ENCODE measurements around the gene LIPI. TPM values are rescaled to one million over a fixed set of nuclear protein-coding genes. Genes with fewer than 3 reads are reported as not detected.

Gene LIPI
- total RNA-seq, 1 experiment from 2014 or later: not detected

DNA sequence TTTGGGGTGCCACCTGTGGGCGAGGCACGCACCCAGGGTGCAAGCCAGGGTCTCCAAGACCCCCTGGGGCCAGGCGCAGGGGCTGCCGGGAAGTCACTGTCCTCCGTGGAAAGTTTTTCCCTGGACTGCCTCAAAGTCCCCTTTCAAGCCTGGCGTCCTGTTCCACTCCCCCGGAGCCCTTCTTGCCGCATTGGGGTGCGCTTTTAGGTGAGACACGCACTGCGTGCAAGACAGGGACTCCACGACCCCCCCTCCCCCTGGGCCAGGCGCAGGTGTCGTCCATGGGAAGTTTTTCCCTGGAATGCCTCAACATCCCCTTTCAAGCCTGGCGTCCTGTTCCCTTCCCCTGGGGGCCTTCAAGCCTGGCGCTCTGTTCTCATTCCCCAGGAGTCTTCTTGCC is 137.1 kb downstream of the LIPI start:
- Mint-ChIP-seq H3K9me3 (ENCODE audit: low read depth, unreplicated experiment) (peaks cover 12% of the 10 kb centered on the region), H3K4me1 (ENCODE audit: low read depth, unreplicated experiment) (no peaks in the 10 kb centered on the region), H3K27ac (ENCODE audit: unreplicated experiment) (no peak overlapping the region), H3K27me3 (ENCODE audit: unreplicated experiment) (no peaks in the 10 kb centered on the region), H3K36me3 (ENCODE audit: insufficient read depth, unreplicated experiment) (peaks cover 4% of the 10 kb centered on the region), H3K4me3 (ENCODE audit: low read depth, unreplicated experiment) (no peak overlapping the region)
- intact Hi-C loops (cut with micrococcal nuclease; ENCODE audit: unreplicated experiment): no loop called here
- CTCF ChIA-PET: no interaction called here
- DNase-seq: no peak
- no TSS peak for BruUV-seq (replicated peaks)
- TF ChIP-seq, protein P1, sequence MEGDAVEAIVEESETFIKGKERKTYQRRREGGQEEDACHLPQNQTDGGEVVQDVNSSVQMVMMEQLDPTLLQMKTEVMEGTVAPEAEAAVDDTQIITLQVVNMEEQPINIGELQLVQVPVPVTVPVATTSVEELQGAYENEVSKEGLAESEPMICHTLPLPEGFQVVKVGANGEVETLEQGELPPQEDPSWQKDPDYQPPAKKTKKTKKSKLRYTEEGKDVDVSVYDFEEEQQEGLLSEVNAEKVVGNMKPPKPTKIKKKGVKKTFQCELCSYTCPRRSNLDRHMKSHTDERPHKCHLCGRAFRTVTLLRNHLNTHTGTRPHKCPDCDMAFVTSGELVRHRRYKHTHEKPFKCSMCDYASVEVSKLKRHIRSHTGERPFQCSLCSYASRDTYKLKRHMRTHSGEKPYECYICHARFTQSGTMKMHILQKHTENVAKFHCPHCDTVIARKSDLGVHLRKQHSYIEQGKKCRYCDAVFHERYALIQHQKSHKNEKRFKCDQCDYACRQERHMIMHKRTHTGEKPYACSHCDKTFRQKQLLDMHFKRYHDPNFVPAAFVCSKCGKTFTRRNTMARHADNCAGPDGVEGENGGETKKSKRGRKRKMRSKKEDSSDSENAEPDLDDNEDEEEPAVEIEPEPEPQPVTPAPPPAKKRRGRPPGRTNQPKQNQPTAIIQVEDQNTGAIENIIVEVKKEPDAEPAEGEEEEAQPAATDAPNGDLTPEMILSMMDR (IDR thresholded peaks at IDR 0.05; ENCODE audit: unreplicated experiment): no peak

DNA sequence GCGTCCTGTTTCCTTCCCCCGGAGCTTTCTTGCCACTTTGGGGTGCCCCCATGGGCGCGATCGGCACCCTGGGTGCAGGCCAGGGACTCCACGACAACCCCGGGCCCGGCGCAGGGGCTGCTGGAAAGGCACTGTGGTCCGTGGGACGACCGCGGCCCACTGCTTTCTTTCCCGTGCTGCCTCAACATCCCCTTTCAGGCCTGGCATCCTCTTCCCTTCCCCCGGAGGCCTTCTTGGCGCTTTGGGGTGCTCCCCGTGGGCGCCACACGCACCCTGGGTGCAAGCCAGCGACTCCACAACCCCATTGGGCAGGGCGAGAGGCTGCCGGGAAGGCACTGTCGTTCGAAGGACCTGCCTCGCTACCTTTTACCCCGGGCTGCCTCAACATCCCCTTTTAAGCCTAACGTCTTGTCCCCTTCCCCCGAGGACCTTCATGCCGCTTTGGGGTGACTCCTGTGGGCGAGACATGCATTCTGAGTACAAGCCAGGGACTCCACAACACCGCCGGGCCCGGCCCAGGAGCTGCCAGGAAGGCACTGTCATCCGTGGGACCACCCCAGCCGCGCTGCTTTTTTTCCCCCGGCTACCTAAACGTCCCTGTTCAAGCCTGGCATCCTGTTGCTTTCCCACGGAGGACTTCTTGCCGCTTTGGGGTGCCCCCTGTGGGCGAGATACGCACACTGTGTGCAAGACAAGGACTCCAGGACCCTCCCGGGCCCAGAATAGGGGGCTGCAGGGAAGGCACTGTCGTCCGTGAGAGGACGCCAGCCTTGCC is 137.8 kb downstream of the LIPI start:
- H3K27ac Mint-ChIP-seq (ENCODE audit: unreplicated experiment): no peak overlapping the region
- CTCF ChIA-PET: no interaction called here
- no peaks in the 10 kb centered on the region for H3K4me1 Mint-ChIP-seq (ENCODE audit: low read depth, unreplicated experiment)
- peaks cover 12% of the 10 kb centered on the region for H3K9me3 Mint-ChIP-seq (ENCODE audit: low read depth, unreplicated experiment)
- peaks cover 4% of the 10 kb centered on the region for H3K36me3 Mint-ChIP-seq (ENCODE audit: insufficient read depth, unreplicated experiment)
- H3K27me3 Mint-ChIP-seq (ENCODE audit: unreplicated experiment): no peaks in the 10 kb centered on the region
- DNase-seq: no peak
- TF ChIP-seq, protein P1 (IDR thresholded peaks at IDR 0.05; ENCODE audit: unreplicated experiment): no peak
- no peak overlapping the region for H3K4me3 Mint-ChIP-seq (ENCODE audit: low read depth, unreplicated experiment)
- intact Hi-C loops (cut with micrococcal nuclease; ENCODE audit: unreplicated experiment): no loop called here
- BruUV-seq (replicated peaks): no TSS peak

DNA sequence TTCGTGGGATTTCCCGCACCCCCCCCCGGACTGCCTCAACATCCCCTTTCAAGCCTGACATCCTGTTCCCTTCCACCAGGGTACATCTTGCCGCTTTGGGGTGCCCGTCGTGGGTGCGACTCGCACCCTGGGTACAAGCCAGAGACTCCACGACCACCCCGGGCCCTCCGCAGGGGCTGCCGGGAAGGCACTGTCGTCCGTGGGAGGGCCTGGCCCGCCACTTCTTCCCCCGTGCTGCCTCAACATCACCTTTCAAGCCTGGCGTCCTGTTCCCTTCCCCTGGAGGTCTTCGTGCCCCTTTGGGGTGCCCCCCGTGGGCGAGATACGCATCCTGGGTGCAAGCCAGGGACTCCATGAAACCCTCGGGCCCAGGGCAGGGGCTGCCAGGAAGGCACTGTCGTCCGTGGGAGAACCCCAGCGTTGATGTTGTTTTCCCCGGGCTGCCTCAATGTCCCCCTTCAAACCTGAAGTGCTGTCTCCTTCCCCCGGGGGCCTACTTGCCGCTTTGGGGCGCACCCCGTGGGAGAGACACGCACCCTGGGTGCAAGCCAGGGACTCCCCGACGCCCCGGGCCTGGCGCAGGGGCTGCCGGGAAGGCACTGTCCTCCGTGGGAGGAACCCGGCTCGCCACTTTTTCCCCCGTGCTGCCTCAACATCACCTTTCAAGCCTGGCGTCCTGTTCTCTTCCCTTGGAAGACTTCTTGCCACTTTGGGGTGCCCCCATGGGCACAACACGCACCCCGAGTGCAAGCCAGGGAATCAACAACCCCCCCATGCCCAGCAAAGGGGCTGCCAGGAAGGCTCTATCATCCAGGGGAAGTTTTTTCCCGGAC is 138.6 kb downstream of the LIPI start:
- Mint-ChIP-seq H3K4me3 (ENCODE audit: low read depth, unreplicated experiment) (no peak overlapping the region), H3K27me3 (ENCODE audit: unreplicated experiment) (no peaks in the 10 kb centered on the region), H3K36me3 (ENCODE audit: insufficient read depth, unreplicated experiment) (peaks cover 4% of the 10 kb centered on the region), H3K9me3 (ENCODE audit: low read depth, unreplicated experiment) (peaks cover 9% of the 10 kb centered on the region), H3K4me1 (ENCODE audit: low read depth, unreplicated experiment) (no peaks in the 10 kb centered on the region), H3K27ac (ENCODE audit: unreplicated experiment) (no peak overlapping the region)
- CTCF ChIA-PET: no interaction called here
- intact Hi-C loops (cut with micrococcal nuclease; ENCODE audit: unreplicated experiment): no loop called here
- TF ChIP-seq, protein P1 (IDR thresholded peaks at IDR 0.05; ENCODE audit: unreplicated experiment): no peak
- no TSS peak for BruUV-seq (replicated peaks)
- DNase-seq: no peak

DNA sequence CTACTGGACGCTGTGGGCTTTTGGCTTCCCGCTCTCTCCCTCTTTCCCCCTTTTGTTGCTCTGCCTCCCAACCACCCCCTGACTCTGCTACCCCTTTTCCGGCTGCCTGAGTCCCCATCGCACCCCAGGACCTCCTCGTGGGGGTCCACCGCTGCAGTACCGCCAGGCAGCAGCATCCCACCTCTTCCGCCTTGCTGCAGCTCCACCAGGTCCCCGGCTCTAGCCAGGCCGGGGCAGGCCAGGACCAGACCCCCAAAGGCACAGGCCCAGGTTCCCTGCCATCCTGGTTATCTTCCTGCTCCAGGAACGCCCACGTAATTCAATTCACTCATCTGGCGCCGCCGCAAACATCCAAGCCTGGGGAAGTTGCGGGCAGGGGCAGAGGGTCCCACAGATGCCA is 139.8 kb downstream of the LIPI start:
- intact Hi-C loops (cut with micrococcal nuclease; ENCODE audit: unreplicated experiment): no loop called here

More for the DNA sequence above, 139.8 kb downstream of the LIPI start:
- DNase-seq: no peak
- BruUV-seq (replicated peaks): no TSS peak
- Mint-ChIP-seq H3K4me1 (ENCODE audit: low read depth, unreplicated experiment) (no peaks in the 10 kb centered on the region), H3K36me3 (ENCODE audit: insufficient read depth, unreplicated experiment) (peaks cover 4% of the 10 kb centered on the region), H3K9me3 (ENCODE audit: low read depth, unreplicated experiment) (peaks cover 4% of the 10 kb centered on the region), H3K4me3 (ENCODE audit: low read depth, unreplicated experiment) (no peak overlapping the region), H3K27me3 (ENCODE audit: unreplicated experiment) (no peaks in the 10 kb centered on the region), H3K27ac (ENCODE audit: unreplicated experiment) (no peak overlapping the region)
- CTCF ChIA-PET: no interaction called here
- TF ChIP-seq, protein P1 (IDR thresholded peaks at IDR 0.05; ENCODE audit: unreplicated experiment): no peak
